Chondrocyte (in vitro differentiated cells): ENCODE results near the gene KIF5A. TPM values are rescaled to one million over a fixed set of nuclear protein-coding genes. Genes with fewer than 3 reads are reported as not detected.

ENCODE experiments used
- DNase-seq: peaks from one replicate; pipeline ENCODE4 v3.0.0; 2021; ENCODE audit warnings: mixed read lengths, low spot score
- H3K27ac Mint-ChIP-seq: one replicate; pipeline ENCODE4 v1.8.0; 2021; ENCODE audit warnings: mild to moderate bottlenecking, moderate library complexity, mixed read lengths; ENCODE audit not compliant: unreplicated experiment
- H3K27me3 Mint-ChIP-seq: 2 replicates; pipeline ENCODE4 v1.8.0; 2021; ENCODE audit warnings: low read depth, mixed read lengths
- H3K36me3 Mint-ChIP-seq: 2 replicates; pipeline ENCODE4 v1.8.0; 2021; ENCODE audit warnings: low read depth, mixed read lengths
- H3K4me1 Mint-ChIP-seq: 2 replicates; pipeline ENCODE4 v1.8.0; 2021; ENCODE audit warnings: low read depth, mild to moderate bottlenecking, mixed read lengths
- H3K4me3 Mint-ChIP-seq: one replicate; pipeline ENCODE4 v1.8.0; 2021; ENCODE audit warnings: mild to moderate bottlenecking, moderate library complexity, mixed read lengths; ENCODE audit not compliant: unreplicated experiment
- H3K9me3 Mint-ChIP-seq: 2 replicates; pipeline ENCODE4 v1.8.0; 2021; ENCODE audit warnings: low read depth, mixed read lengths
- CTCF ChIP-seq: fragments of 200-600 bp; sonication (generic); IDR thresholded peaks from 2 replicates; pipeline ENCODE4 v1.5.0; 2021; ENCODE audit warnings: antibody characterized with exemption, mild to moderate bottlenecking, moderate library complexity
- total RNA-seq: library from RNA; stranded (reverse); gene quantifications from 3 replicates; pipeline ENCODE4 v1.2.1, GENCODE V29; 2021

The KIF5A gene
- total RNA-seq, 1 donor from 2014 or later: 3.5 TPM

- no peak overlapping the region for H3K4me3 Mint-ChIP-seq
- H3K27me3 Mint-ChIP-seq: peaks cover 38% of the 10 kb centered on the region
- H3K4me1 Mint-ChIP-seq: peaks cover 18% of the 10 kb centered on the region
- no peak overlapping the region for H3K27ac Mint-ChIP-seq
- no peak for DNase-seq
- no peaks in the 10 kb centered on the region for H3K9me3 Mint-ChIP-seq
- H3K36me3 Mint-ChIP-seq: peaks cover 19% of the 10 kb centered on the region
- no peak for TF ChIP-seq CTCF
Measured at GRCh38 chr12:57623385-57623784, 73.5 kb downstream of the KIF5A start.

GRCh38 chr12:57623811-57624390 lies 74.1 kb downstream of the KIF5A start:
- peaks cover 18% of the 10 kb centered on the region for H3K4me1 Mint-ChIP-seq
- H3K27me3 Mint-ChIP-seq: peaks cover 38% of the 10 kb centered on the region

GRCh38 chr12:57624441-57625220 lies 74.8 kb downstream of the KIF5A start:
- Mint-ChIP-seq H3K9me3 (no peaks in the 10 kb centered on the region), H3K4me3 (no peak overlapping the region), H3K27me3 (peaks cover 36% of the 10 kb centered on the region), H3K27ac (no peak overlapping the region), H3K36me3 (peaks cover 24% of the 10 kb centered on the region), H3K4me1 (peaks cover 16% of the 10 kb centered on the region)
- TF ChIP-seq CTCF: no peak
- no peak for DNase-seq

More at GRCh38 chr12:57623811-57624390, 74.1 kb downstream of the KIF5A start:
- H3K36me3 Mint-ChIP-seq: peaks cover 22% of the 10 kb centered on the region
- TF ChIP-seq CTCF: no peak
- no peak overlapping the region for H3K27ac Mint-ChIP-seq
- DNase-seq: no peak
- H3K9me3 Mint-ChIP-seq: no peaks in the 10 kb centered on the region
- H3K4me3 Mint-ChIP-seq: no peak overlapping the region

- H3K27me3 Mint-ChIP-seq: peaks cover 33% of the 10 kb centered on the region
- DNase-seq: no peak
- H3K4me1 Mint-ChIP-seq: peaks cover 16% of the 10 kb centered on the region
- H3K9me3 Mint-ChIP-seq: no peaks in the 10 kb centered on the region
- H3K27ac Mint-ChIP-seq: no peak overlapping the region
- H3K4me3 Mint-ChIP-seq: no peak overlapping the region
- no peak for TF ChIP-seq CTCF
- peaks cover 24% of the 10 kb centered on the region for H3K36me3 Mint-ChIP-seq
Measured at GRCh38 chr12:57625261-57626032, 75.6 kb downstream of the KIF5A start.
